ENCODE results near the gene DEDD2. TPM values are rescaled to one million over a fixed set of nuclear protein-coding genes. Genes with fewer than 3 reads are reported as not detected.
"Not testable (repeated sequence)": the region's sequence is repeated elsewhere in the genome, so short reads cannot be mapped to it uniquely, and the experiment has no call there.

The DEDD2 gene, protein sequence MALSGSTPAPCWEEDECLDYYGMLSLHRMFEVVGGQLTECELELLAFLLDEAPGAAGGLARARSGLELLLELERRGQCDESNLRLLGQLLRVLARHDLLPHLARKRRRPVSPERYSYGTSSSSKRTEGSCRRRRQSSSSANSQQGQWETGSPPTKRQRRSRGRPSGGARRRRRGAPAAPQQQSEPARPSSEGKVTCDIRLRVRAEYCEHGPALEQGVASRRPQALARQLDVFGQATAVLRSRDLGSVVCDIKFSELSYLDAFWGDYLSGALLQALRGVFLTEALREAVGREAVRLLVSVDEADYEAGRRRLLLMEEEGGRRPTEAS
- total RNA-seq = 21.4 TPM

DNA sequence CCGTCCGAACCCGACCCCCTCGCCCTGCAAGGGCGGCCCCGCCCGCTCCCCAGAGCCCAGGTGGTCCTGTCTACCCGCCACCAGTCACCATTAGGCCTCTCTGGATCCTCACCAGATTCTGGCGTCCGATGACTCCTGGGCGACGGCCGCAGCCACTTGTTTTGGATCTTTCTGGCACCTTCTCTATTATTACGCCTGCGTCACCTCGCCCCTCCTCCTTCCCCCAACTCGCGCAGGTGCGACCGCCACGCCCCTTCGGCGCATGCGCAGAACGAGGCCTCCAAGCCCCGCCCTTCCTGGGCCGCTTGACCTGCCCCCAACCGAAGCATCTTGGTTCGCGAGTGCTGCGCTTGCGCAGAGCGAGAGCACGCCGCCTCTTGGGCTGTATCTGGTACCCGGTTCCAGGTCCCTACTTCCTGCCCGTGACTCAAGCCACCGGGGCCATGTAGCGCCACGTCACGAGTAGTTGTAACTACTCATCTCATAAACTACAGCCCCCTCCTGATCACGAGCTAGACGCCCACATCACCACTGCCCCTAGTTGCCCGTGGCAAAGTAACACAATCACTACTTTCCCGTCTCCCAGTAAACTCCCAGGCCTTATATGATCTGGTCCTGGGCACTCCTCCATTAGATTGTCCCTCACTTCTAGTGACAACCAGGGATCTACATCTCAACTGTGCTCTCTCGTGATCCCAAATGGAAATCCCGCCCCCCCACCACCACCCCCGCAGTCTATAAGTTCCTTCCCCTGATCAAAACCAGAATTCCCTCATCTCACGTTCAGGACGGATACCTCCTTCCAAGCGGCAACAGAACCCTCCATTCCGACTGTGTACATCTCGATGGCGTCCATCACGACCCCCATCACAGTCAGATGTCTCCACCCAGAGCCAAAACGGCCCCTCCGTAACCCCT is at the start of gene DEDD2:
TSS of gene DEDD2 (minus strand) at position 158 of the 918 bp plus-strand sequence. CDS start 670 bp downstream, outside the sequence.
- peak within 1 kb of the TSS; percentile 87 to 92 (median 92) for H3K4me3 ChIP-seq (ENCODE audit: low read length in 3 of 3)

DNA sequence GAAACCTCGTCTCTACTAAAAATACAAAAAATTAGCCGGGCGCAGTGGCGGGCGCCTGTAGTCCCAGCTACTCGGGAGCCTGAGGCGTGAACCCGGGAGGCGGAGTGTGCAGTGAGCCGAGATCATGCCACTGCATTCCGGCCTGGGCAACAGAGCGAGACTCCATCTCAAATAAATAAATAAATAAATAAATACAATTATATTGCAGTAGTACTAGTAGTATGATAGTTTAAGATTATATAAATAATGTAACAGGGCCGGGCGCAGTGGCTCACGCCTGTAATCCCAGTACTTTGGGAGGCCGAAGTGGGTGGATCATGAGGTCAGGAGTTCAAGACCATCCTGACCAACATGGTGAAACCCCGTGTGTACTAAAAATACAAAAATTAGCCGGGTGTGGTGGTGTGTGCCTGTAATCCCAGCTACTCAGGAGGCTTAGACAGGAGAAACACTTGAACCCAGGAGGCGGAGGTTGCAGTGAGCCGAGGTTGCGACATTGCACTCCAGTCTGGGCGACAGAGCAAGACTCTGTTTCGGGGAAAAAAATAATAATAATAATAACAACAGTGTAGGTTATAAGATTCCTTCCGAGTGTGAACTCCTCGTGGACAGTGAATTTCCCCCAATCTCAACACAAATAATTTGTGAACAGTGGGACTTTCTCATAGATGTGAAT is 49.6 kb upstream of the DEDD2 start:
- Histone ChIP-seq H3K27ac (ENCODE audit: low read depth, low read length) (peak overlapping the region; percentile 99), H3K4me1 (ENCODE audit: control insufficient read depth in 3 of 3, insufficient read depth in 3 of 3, low read length in 3 of 3) (peaks cover 29 to 33% (median 31%) of the 10 kb centered on the region in 3 donors), H3K9ac (ENCODE audit: low read depth in 1 of 3, low read length in 3 of 3) (peak overlapping the region in 1 of 3 donors; percentile 96)
- H3K36me3 ChIP-seq (ENCODE audit: control insufficient read depth in 3 of 3, insufficient read depth in 3 of 3, low read length in 3 of 3); H3K4me3 ChIP-seq (ENCODE audit: low read length in 3 of 3); H3K27me3 ChIP-seq (ENCODE audit: control insufficient read depth in 3 of 3, insufficient read depth in 3 of 3, low read length in 3 of 3); H3K9me3 ChIP-seq (ENCODE audit: control insufficient read depth in 3 of 3, low read length in 3 of 3): not testable (repeated sequence)

More for the DNA sequence above, at the start of gene DEDD2:
- H3K9me3 ChIP-seq (ENCODE audit: control insufficient read depth in 3 of 3, low read length in 3 of 3) = no peaks in the 10 kb centered on the region
- H3K27me3 ChIP-seq (ENCODE audit: control insufficient read depth in 3 of 3, insufficient read depth in 3 of 3, low read length in 3 of 3) = no peaks in the 10 kb centered on the region
- peak within 1 kb of the TSS; percentile 90 for H3K27ac ChIP-seq (ENCODE audit: low read depth, low read length)
- H3K4me1 ChIP-seq (ENCODE audit: control insufficient read depth in 3 of 3, insufficient read depth in 3 of 3, low read length in 3 of 3) = peaks cover 35 to 61% (median 39%) of the 10 kb centered on the region in 3 donors
- peak within 1 kb of the TSS; percentile 85 to 94 (median 91) for H3K9ac ChIP-seq (ENCODE audit: low read depth in 1 of 3, low read length in 3 of 3)
- H3K36me3 ChIP-seq (ENCODE audit: control insufficient read depth in 3 of 3, insufficient read depth in 3 of 3, low read length in 3 of 3) = peaks cover 14 to 24% (median 20%) of the 10 kb centered on the region in 3 donors

DNA sequence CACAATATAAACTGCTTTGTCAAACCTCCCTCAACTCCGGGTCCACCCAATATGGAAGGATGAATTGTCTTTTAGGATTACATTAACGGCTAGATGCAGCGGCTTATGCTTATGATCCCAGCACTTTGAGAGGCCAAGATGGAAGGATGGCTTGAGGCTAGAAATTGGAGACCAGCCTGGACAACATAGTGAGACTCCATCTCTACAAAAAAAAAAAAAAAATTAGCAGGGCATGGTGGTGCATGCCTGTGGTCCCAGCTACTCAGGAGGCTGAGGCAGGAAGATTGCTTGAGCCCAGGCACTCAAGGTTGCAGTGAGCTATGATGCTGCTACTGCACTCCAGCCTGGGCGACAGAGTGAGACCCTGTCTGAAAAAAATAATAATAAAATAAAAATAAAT is 48.6 kb upstream of the DEDD2 start:
- not testable (repeated sequence) for H3K4me3 ChIP-seq (ENCODE audit: low read length in 3 of 3); H3K9me3 ChIP-seq (ENCODE audit: control insufficient read depth in 3 of 3, low read length in 3 of 3); H3K27me3 ChIP-seq (ENCODE audit: control insufficient read depth in 3 of 3, insufficient read depth in 3 of 3, low read length in 3 of 3); H3K27ac ChIP-seq (ENCODE audit: low read depth, low read length); H3K9ac ChIP-seq (ENCODE audit: low read depth in 1 of 3, low read length in 3 of 3); H3K36me3 ChIP-seq (ENCODE audit: control insufficient read depth in 3 of 3, insufficient read depth in 3 of 3, low read length in 3 of 3)
- peaks cover 21 to 23% (median 23%) of the 10 kb centered on the region in 3 donors for H3K4me1 ChIP-seq (ENCODE audit: control insufficient read depth in 3 of 3, insufficient read depth in 3 of 3, low read length in 3 of 3)

DNA sequence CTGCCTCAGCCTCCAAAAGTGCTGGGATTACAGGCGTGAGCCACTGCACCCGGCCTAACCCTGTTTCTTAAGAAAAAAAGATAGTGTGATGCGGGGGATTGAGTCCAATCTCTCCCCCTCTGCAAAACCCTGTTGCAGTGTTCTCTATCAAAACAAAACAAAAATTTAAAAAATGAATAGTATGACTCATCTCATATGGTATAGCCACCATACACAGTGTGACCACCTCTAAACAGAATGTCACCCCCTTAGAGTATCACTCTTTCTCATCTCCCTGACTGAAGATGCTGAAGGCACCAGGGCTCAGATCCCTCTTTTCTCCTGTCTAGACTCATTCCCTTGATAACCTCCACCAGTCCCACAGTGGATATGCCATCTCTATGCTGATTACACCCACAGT is 44.3 kb upstream of the DEDD2 start:
- peaks cover 0 to 4% (median 2%) of the 10 kb centered on the region in 3 donors for H3K27me3 ChIP-seq (ENCODE audit: control insufficient read depth in 3 of 3, insufficient read depth in 3 of 3, low read length in 3 of 3)

DNA sequence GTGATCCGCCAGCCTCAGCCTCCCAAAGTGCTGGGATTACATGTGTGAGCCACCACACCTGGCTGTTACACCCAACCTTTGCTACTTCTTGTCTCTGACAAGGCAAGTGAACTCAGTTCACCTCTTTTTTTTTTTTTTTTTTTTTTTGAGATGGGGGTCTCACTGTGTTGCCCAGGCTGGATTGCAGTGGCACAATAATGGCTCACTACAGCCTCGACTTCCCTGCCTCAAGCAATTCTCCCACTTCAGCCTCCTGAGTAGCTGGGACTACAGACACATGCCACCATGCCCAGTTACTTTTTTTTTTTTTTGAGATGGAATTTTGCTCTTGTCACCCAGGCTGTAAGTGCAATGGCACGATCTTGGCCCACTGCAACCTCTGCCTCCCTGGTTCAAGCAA is 40.4 kb upstream of the DEDD2 start:
- not testable (repeated sequence) for H3K4me3 ChIP-seq (ENCODE audit: low read length in 3 of 3); H3K9me3 ChIP-seq (ENCODE audit: control insufficient read depth in 3 of 3, low read length in 3 of 3); H3K36me3 ChIP-seq (ENCODE audit: control insufficient read depth in 3 of 3, insufficient read depth in 3 of 3, low read length in 3 of 3); H3K9ac ChIP-seq (ENCODE audit: low read depth in 1 of 3, low read length in 3 of 3); H3K27ac ChIP-seq (ENCODE audit: low read depth, low read length)
- Histone ChIP-seq H3K27me3 (ENCODE audit: control insufficient read depth in 3 of 3, insufficient read depth in 3 of 3, low read length in 3 of 3) (peaks cover 0 to 23% (median 14%) of the 10 kb centered on the region in 3 donors), H3K4me1 (ENCODE audit: control insufficient read depth in 3 of 3, insufficient read depth in 3 of 3, low read length in 3 of 3) (peaks cover 5 to 14% (median 11%) of the 10 kb centered on the region in 3 donors)

More for the DNA sequence above, 44.3 kb upstream of the DEDD2 start:
- Histone ChIP-seq H3K36me3 (ENCODE audit: control insufficient read depth in 3 of 3, insufficient read depth in 3 of 3, low read length in 3 of 3) (no peaks in the 10 kb centered on the region), H3K27ac (ENCODE audit: low read depth, low read length) (no peak overlapping the region), H3K9me3 (ENCODE audit: control insufficient read depth in 3 of 3, low read length in 3 of 3) (no peaks in the 10 kb centered on the region), H3K4me1 (ENCODE audit: control insufficient read depth in 3 of 3, insufficient read depth in 3 of 3, low read length in 3 of 3) (no peaks in the 10 kb centered on the region), H3K9ac (ENCODE audit: low read depth in 1 of 3, low read length in 3 of 3) (no peak overlapping the region), H3K4me3 (ENCODE audit: low read length in 3 of 3) (no peak overlapping the region)

DNA sequence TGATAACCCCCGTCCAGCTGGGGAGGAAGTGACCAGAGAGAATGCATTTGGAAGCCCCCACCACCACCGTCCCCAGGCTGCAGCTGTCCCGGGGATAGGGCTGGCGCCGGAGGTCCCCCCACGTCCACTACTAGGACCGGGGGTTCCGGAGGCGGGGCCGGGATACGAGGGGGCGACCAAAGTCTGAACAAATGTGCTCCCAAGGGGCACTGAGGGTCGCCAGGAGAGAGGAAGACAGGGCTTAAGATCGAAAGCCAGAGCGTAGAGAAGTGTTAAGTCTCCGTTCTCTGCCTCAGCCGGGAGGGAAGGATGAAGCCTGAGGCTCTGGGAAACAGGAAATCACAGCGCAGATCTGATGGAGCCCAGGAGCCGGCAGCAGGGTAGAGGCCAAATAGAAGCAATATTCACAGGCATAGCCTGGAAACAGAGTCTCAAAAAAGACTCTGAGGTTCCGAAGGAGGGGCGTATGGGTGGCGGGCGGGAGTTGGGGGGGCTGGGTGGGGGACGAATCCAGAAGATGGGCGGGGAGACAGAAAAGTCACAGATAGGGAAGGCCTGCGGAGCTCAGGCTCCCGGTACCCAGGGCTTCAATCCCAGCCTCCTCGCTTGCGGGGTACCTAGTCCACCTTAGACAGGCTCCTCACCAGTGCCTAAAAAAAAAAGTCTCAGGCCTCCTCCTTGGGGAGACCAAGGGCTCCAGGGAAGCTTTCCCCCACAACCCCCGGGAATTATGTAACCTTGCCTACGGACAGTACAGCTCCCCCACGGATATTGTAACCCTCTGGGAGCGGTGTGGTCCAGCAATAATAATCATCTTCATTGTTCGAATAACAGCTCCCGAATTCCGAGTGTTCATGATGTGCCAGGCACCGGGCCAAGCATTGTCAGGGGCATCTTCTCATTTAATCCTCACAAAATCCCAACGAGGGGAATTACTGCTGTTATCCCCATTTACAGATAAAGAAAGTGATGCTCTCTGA is 38.6 kb upstream of the DEDD2 start:
- H3K4me3 ChIP-seq (ENCODE audit: low read length in 3 of 3) = peak overlapping the region; percentile 63 to 75 (median 69)
- peak overlapping the region; percentile 70 to 79 (median 74) for H3K9ac ChIP-seq (ENCODE audit: low read depth in 1 of 3, low read length in 3 of 3)
- no peaks in the 10 kb centered on the region for H3K9me3 ChIP-seq (ENCODE audit: control insufficient read depth in 3 of 3, low read length in 3 of 3)
- no peaks in the 10 kb centered on the region for H3K36me3 ChIP-seq (ENCODE audit: control insufficient read depth in 3 of 3, insufficient read depth in 3 of 3, low read length in 3 of 3)
- peak overlapping the region; percentile 88 for H3K27ac ChIP-seq (ENCODE audit: low read depth, low read length)
- peaks cover 0 to 33% (median 18%) of the 10 kb centered on the region in 3 donors for H3K27me3 ChIP-seq (ENCODE audit: control insufficient read depth in 3 of 3, insufficient read depth in 3 of 3, low read length in 3 of 3)
- H3K4me1 ChIP-seq (ENCODE audit: control insufficient read depth in 3 of 3, insufficient read depth in 3 of 3, low read length in 3 of 3) = peaks cover 18 to 30% (median 24%) of the 10 kb centered on the region in 3 donors

DNA sequence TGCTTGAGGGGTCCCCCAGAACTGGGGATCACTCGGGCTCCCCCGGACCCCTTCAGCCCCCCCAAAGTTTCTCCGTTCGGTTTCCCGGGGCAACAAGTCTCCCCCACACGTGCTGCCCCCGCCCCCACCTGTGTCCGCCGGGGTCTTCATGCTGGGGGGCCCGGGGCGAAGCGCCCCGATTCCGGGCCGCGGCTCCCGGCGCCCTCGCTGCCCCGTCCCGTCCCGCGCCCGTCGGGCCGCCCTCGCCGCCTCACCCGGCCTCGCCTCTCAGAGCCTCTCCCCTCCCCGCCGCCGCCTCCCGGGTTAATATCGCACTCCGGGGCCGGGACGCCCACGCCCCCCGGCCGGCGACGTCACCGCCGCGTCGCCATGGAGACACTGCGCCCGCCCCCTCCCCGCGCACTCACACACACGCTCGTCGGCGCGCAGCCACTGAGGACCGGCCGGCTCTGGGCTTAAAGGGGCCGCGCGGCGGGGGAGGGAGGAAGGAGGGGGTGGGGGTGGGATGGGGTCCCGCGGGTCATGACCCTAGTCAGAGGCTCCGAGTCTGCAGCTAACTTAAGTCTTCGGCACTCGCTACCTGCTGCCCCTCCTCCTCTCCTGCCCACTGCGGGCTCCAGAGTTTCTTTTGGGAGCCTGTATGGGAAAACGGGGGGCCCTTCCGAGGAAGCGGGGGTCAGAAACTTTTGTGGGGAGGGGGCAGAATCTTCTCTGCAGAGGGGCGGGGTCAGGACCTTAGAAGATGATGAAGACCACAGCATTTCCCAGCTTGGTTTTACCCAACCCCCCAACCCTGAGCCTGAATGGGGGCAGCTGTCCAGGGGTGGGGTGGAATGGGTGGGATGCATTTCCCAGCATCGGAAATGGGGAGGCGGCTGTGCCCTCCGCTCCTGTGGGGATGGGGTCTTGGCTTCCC is 37.6 kb upstream of the DEDD2 start, which contains the start of gene ERF:
TSS of gene ERF (minus strand) at position 279 of the 916 bp plus-strand sequence. CDS start at position 150, 129 bp downstream.
- Histone ChIP-seq H3K4me1 (ENCODE audit: control insufficient read depth in 3 of 3, insufficient read depth in 3 of 3, low read length in 3 of 3) (peaks cover 26 to 40% (median 34%) of the 10 kb centered on the region in 3 donors), H3K27ac (ENCODE audit: low read depth, low read length) (peak within 1 kb of the TSS; percentile 94), H3K9me3 (ENCODE audit: control insufficient read depth in 3 of 3, low read length in 3 of 3) (no peaks in the 10 kb centered on the region), H3K4me3 (ENCODE audit: low read length in 3 of 3) (peak within 1 kb of the TSS; percentile 68 to 78 (median 75)), H3K9ac (ENCODE audit: low read depth in 1 of 3, low read length in 3 of 3) (peak within 1 kb of the TSS; percentile 79 to 90 (median 79)), H3K36me3 (ENCODE audit: control insufficient read depth in 3 of 3, insufficient read depth in 3 of 3, low read length in 3 of 3) (peaks cover 0 to 2% (median 0%) of the 10 kb centered on the region in 3 donors), H3K27me3 (ENCODE audit: control insufficient read depth in 3 of 3, insufficient read depth in 3 of 3, low read length in 3 of 3) (peaks cover 0 to 42% (median 26%) of the 10 kb centered on the region in 3 donors)

All from skeletal muscle tissue (tissue), 4 donors.